ENCODE measurements around the gene FCAMR.

FCAMR gene

GRCh38 chr1:206930210-206930798 lies 40.0 kb downstream of the FCAMR start:
- Histone ChIP-seq H3K36me3 (ENCODE audit: control insufficient read depth, low read length) (no peaks in the 10 kb centered on the region), H3K4me2 (ENCODE audit: low read length) (peak overlapping the region; percentile 64), H3K27me3 (ENCODE audit: control insufficient read depth, low read length) (no peaks in the 10 kb centered on the region), H3K9me3 (ENCODE audit: control insufficient read depth, insufficient read depth, low read length) (no peaks in the 10 kb centered on the region), H3K9me2 (replicated peaks; ENCODE audit: control insufficient read depth, low read length) (no peaks in the 10 kb centered on the region), H3K4me3 (ENCODE audit: low read length) (peak overlapping the region; percentile 49), H4K20me1 (ENCODE audit: control insufficient read depth, insufficient read depth, low read depth, low read length) (no peaks in the 10 kb centered on the region), H3K27ac (ENCODE audit: low read depth, low read length) (peak overlapping the region; percentile 46), H3K4me1 (ENCODE audit: control insufficient read depth, low read length) (peaks cover 25% of the 10 kb centered on the region), H3F3A (ENCODE audit: control insufficient read depth, insufficient read depth) (no peaks in the 10 kb centered on the region; the same call in none of the 2 replicates), H3K79me2 (ENCODE audit: control insufficient read depth, low read length) (no peaks in the 10 kb centered on the region)
- no peak for TF ChIP-seq EZH2phosphoT487 (IDR thresholded peaks at IDR 0.05; ENCODE audit: borderline replicate concordance, low read length)
- TF ChIP-seq, protein P1, sequence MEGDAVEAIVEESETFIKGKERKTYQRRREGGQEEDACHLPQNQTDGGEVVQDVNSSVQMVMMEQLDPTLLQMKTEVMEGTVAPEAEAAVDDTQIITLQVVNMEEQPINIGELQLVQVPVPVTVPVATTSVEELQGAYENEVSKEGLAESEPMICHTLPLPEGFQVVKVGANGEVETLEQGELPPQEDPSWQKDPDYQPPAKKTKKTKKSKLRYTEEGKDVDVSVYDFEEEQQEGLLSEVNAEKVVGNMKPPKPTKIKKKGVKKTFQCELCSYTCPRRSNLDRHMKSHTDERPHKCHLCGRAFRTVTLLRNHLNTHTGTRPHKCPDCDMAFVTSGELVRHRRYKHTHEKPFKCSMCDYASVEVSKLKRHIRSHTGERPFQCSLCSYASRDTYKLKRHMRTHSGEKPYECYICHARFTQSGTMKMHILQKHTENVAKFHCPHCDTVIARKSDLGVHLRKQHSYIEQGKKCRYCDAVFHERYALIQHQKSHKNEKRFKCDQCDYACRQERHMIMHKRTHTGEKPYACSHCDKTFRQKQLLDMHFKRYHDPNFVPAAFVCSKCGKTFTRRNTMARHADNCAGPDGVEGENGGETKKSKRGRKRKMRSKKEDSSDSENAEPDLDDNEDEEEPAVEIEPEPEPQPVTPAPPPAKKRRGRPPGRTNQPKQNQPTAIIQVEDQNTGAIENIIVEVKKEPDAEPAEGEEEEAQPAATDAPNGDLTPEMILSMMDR (IDR thresholded peaks at IDR 0.05; ENCODE audit: low read depth, low read length, poor library complexity, severe bottlenecking), result no peak

DNA sequence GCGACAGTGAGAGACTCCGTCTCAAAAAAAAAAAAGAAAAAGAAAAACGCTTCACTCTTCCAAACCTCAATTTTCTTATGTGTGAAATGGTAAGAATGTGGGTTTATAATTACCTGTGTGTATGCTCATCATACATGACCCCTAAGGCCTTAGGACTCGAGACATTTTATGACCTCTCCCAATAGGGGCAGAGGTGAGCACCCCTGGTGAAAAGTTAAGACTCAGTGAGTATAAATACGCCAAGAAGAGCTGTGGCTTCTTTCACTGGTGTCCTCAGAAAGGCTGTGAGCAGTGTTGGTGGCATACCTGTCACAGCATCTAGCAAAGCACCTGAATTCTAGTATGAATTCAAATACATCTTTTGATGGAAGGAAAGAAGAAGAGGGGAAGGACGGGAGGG lies 40.7 kb downstream of the FCAMR start:
- Histone ChIP-seq H3K36me3 (ENCODE audit: control insufficient read depth, low read length) (no peaks in the 10 kb centered on the region), H3K27ac (ENCODE audit: low read depth, low read length) (peak overlapping the region; percentile 46), H3K4me2 (ENCODE audit: low read length) (peak overlapping the region; percentile 64)

DNA sequence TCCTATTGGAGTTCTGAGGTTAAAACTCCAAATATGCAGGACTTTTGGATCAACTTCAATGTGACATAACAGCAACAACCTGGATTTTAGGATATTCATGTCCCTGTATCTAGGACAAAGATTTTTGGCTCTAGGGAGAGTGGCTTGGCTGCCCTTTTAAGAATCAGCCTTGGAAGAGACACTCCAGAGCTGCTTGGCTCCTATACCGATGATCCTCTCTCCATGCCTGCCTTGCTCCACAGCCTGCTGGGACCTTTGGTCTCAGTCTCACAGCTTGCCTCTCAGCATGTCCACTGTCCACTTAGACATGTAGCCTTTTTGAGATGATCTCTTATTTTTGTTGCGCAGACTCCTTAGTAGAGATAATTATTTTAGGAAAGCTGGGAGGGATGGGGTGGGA lies 44.0 kb downstream of the FCAMR start:
- Histone ChIP-seq H4K20me1 (ENCODE audit: control insufficient read depth, insufficient read depth, low read depth, low read length) (no peaks in the 10 kb centered on the region), H3F3A (ENCODE audit: control insufficient read depth, insufficient read depth) (peaks cover 4% of the 10 kb centered on the region), H3K4me2 (ENCODE audit: low read length) (no peak overlapping the region), H3K4me1 (ENCODE audit: control insufficient read depth, low read length) (peaks cover 60% of the 10 kb centered on the region), H3K27ac (ENCODE audit: low read depth, low read length) (no peak overlapping the region), H3K27me3 (ENCODE audit: control insufficient read depth, low read length) (no peaks in the 10 kb centered on the region; the same call in 1 of the 2 replicates), H3K9me2 (replicated peaks; ENCODE audit: control insufficient read depth, low read length) (no peaks in the 10 kb centered on the region), H3K36me3 (ENCODE audit: control insufficient read depth, low read length) (no peaks in the 10 kb centered on the region), H3K9me3 (ENCODE audit: control insufficient read depth, insufficient read depth, low read length) (no peaks in the 10 kb centered on the region), H3K79me2 (ENCODE audit: control insufficient read depth, low read length) (no peaks in the 10 kb centered on the region), H3K4me3 (ENCODE audit: low read length) (no peak overlapping the region)
- TF ChIP-seq, protein P1 (IDR thresholded peaks at IDR 0.05; ENCODE audit: low read depth, low read length, poor library complexity, severe bottlenecking), result no peak
- no peak for TF ChIP-seq EZH2phosphoT487 (IDR thresholded peaks at IDR 0.05; ENCODE audit: borderline replicate concordance, low read length)

More for the DNA sequence above, 40.7 kb downstream of the FCAMR start:
- Histone ChIP-seq H4K20me1 (ENCODE audit: control insufficient read depth, insufficient read depth, low read depth, low read length) (no peaks in the 10 kb centered on the region), H3K27me3 (ENCODE audit: control insufficient read depth, low read length) (no peaks in the 10 kb centered on the region), H3K4me3 (ENCODE audit: low read length) (peak overlapping the region; percentile 49; the same call in 1 of the 2 replicates), H3K9me2 (replicated peaks; ENCODE audit: control insufficient read depth, low read length) (no peaks in the 10 kb centered on the region), H3K79me2 (ENCODE audit: control insufficient read depth, low read length) (no peaks in the 10 kb centered on the region), H3F3A (ENCODE audit: control insufficient read depth, insufficient read depth) (peaks cover 4% of the 10 kb centered on the region), H3K4me1 (ENCODE audit: control insufficient read depth, low read length) (peaks cover 32% of the 10 kb centered on the region), H3K9me3 (ENCODE audit: control insufficient read depth, insufficient read depth, low read length) (no peaks in the 10 kb centered on the region)
- no peak for TF ChIP-seq EZH2phosphoT487 (IDR thresholded peaks at IDR 0.05; ENCODE audit: borderline replicate concordance, low read length)
- TF ChIP-seq, protein P1 (IDR thresholded peaks at IDR 0.05; ENCODE audit: low read depth, low read length, poor library complexity, severe bottlenecking), result no peak
